DLD1 (cell line): Measurements from ENCODE around the gene MAP4K4.

Experiments
- in situ Hi-C: cut with HindIII; loops from 2 replicates; pipeline ENCODE4 v1.10.0; 2017; ENCODE audit warnings: low sequenced_read_pairs

Gene MAP4K4

GRCh38 chr2:101692041-101692440, 5.5 kb upstream of the MAP4K4 start:
- in situ Hi-C loops: no loop called here

- in situ Hi-C loops: no loop called here
These were observed 4.7 kb upstream of the MAP4K4 start for GRCh38 chr2:101692766-101693165.

GRCh38 chr2:101693991-101694588, 3.4 kb upstream of the MAP4K4 start:
- in situ Hi-C loops: no loop called here

GRCh38 chr2:101696272-101697123, 1.0 kb upstream of the MAP4K4 start:
- in situ Hi-C loops: no loop called here

- in situ Hi-C loops: no loop called here
These were observed 722 bp downstream of the MAP4K4 start for GRCh38 chr2:101698014-101698843.

GRCh38 chr2:101698844-101699754, 1.6 kb downstream of the MAP4K4 start:
- in situ Hi-C loops: no loop called here

- in situ Hi-C loops: no loop called here
These were observed 2.4 kb downstream of the MAP4K4 start for GRCh38 chr2:101699755-101700461.

DNA sequence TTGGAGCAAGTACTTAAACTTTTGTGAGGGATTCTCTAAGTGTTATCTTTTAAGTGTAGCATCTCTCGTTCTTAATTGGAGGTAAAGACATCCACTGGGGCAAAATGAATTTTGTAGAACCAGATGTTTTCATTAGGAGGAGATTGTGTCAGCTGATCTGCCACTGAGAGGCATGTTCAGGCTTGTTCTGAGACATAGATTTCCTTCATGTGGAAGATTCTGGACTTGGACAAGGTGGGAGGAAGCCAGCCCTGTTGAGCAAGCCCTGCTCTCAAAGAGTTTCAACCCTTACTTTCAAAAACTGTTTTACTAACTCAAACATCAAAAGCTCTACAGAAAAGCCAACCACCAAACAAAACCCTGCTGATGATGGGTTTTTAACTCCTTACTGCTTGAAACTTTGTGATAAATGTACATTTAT, 6.5 kb downstream of the MAP4K4 start:
- in situ Hi-C loops: no loop called here

DNA sequence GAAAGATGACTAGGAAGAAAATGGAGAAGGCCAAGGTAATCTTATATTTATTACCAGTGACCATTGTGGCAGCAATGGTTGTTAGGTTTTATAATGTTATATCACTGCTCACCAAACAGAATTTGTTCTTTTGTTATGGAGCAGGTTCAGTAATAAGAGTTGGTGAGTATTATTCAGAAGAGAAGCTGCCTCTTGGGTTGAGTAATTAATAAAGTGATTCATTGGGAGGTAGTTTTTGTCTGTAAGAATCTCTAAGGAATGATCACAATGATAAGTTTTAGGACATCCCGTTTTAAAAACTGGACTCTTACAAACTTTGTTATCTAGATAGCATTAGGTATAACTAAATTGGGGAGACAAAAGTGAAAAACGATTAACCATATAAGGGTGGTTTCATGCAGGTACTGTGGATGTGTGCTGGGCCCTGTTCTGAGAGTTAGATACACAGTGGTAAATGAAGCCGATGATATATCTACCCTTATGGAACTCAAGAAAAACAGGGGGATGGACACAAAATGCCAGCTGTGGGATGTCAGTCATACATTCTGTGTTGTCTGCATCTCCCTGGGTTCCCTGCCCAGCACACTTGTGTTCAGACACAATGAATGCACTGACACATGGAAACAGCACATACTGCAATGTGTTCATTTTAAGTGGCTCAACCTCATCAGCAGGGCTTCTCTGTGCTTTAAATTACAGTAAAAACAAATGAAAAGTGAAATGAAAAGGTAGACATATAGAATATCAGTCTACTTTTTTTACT, 7.5 kb downstream of the MAP4K4 start:
- in situ Hi-C loops: no loop called here

DNA sequence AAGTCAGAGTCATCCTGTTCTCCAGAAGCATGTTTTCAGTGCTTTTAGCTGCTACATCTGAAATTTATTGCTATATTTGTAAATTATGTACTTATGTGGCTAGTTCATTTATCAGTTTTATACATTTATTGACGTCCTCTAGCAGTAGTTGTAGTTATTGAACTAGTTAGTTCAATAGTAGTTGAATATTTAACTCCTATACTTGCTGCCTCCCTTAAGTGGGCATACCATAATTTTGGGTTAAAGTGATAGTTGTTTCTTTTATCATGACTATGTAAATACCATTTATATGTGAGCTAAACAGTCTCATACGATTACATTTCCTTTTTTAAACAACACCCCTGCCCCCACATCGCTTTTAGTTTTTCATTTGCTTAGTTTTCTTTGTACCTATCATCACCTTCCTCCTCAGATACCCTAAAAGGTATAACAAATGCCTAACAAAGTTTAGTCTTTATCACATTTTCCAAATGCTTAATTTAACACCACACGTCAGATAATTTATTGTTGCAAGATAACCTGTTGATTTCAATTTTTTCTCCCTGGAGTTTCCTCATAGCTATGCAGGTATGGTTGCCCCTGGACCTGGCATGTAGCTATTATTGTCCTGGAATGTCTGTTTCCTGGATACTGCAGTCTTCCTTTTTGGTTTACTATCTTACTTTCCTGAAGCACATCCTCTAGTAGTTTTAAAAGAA, 8.8 kb downstream of the MAP4K4 start:
- in situ Hi-C loops: no loop called here

GRCh38 chr2:101706819-101707177, 9.3 kb downstream of the MAP4K4 start:
- in situ Hi-C loops: no loop called here

DNA sequence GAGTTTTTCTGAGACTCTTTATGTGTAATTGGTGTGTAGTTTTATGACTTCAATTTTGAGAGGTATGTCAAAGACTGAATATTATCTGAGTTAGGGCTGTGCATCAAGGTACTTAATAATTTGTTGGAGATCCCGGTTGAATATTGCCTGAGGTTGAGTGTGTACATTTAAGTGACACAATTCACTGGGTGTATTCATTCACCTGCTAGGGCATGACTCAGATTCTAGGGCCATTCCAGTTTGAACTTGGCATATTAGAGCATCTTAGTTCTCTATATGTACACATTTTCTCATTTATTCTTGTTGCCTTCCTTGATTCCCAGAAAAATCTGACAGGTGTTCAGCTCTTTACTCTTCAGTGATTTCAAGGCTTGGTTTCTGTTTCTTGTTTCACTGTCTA, 12.5 kb downstream of the MAP4K4 start:
- in situ Hi-C loops: no loop called here

DNA sequence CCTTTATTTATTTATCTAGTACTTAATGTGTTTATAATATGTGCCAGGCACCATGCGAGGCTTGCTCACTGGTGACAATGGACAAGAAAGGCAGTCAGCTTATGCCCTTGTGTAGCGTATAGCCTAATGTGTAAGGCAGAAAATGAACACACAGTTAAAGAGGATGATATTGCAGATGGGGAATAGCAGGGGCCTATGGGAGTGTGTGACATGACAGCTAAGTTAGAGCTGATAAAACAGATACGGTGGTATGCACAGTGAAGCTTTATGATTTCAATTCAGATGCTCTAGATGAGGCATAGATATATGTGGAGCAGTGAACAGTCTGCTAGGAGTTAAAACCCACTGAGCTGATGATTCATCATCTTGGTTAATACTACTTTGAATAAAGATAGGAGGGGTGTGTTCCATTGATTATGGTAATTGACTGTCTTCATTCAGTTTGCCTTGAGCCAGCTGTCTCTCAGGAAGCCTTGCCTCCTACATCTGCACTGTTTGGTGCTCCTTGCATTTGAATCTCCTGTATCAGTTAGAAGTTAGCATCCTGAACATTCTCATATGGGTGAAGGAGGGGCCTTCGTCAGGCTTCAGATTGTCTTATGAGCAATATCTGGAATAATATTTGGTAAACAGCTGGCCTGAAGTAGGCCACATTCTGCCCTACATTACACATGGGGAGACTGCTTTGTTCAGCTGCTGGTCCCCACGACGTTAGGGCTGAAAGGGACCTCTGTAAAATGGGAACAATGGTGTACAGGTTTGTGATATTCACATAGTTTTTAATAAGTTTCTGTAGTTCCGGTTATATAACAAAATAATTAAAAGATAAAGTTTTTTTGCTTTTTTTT, 13.2 kb downstream of the MAP4K4 start:
- in situ Hi-C loops: no loop called here

- in situ Hi-C loops: no loop called here
These were observed 16.6 kb downstream of the MAP4K4 start for GRCh38 chr2:101714118-101714517.

DNA sequence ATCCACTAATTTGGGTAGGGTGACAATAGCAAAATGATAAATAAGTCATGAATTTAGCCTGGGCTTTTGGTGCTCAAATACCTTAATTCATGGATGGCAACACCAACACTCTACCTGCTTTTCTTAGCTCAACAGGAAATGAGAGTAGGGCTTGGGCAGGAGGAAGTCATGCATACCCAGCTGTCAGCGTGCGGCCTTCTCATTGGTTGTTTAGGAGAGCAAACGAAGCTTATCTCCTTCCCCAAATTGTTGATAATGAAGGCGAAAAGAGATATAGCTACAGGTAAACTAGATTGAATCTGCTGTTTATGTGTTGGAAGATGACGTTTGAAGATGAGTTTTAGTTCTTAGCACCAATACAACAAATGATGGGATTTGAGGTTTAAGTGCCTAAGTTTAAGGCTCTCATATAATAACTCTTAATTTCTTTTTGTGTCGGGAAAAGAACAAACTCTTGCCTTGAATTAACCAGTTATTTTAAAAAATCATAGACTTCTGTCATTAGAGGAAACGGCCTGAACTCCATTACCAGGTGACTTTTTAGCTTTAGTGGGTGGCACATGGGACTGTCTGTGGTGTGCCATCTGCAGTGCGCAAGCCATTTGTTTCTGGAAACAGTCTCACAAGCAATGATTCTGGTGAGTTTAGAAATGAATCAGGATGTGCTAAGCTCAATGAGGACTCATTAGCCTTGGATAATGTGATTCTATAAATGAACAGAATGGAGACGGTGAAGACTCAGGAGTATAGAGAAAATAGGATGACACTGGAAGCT, 19.8 kb downstream of the MAP4K4 start:
- in situ Hi-C loops: no loop called here

GRCh38 chr2:101718479-101718878, 21.0 kb downstream of the MAP4K4 start:
- in situ Hi-C loops: no loop called here

GRCh38 chr2:101718993-101719571, 21.6 kb downstream of the MAP4K4 start:
- in situ Hi-C loops: no loop called here
